Ectodermal cell (in vitro differentiated cells): ENCODE results near the gene MAP2.
A peak's percentile ranks its signal among the peaks of the same experiment; 100 is the strongest.

Source experiments
- H3K27ac ChIP-seq: 2 replicates; pipeline ENCODE4 v1.7.0; 2013; ENCODE audit warnings: mild to moderate bottlenecking, low read depth, low read length; ENCODE audit not compliant: insufficient read depth, poor library complexity, severe bottlenecking
- H3K27me3 ChIP-seq: 2 replicates; pipeline ENCODE4 v1.7.0; 2013; ENCODE audit warnings: mild to moderate bottlenecking, low read length; ENCODE audit not compliant: insufficient read depth, control insufficient read depth, poor library complexity, severe bottlenecking
- H3K36me3 ChIP-seq: one replicate; pipeline ENCODE4 v1.7.0; 2013; ENCODE audit warnings: low read length; ENCODE audit not compliant: control insufficient read depth, insufficient read depth
- H3K4me1 ChIP-seq: one replicate; pipeline ENCODE4 v1.7.0; 2013; ENCODE audit warnings: low read length; ENCODE audit not compliant: control insufficient read depth, insufficient read depth
- H3K4me3 ChIP-seq: 2 replicates; pipeline ENCODE4 v1.7.0; 2013; ENCODE audit warnings: low read depth, low read length, control low read depth; ENCODE audit not compliant: insufficient read depth
- H3K9me3 ChIP-seq: 2 replicates; pipeline ENCODE4 v1.7.0; 2013; ENCODE audit warnings: mild to moderate bottlenecking, low read length, moderate library complexity; ENCODE audit not compliant: control insufficient read depth
- WGBS, 2 experiments: methylation state at CpG; one replicate each; pipeline ENCODE4 v1.1.7; 2013; ENCODE audit warnings: missing lambda C conversion rate in 2 of 2; 5-methylcytosine and 5-hydroxymethylcytosine counted together

Gene MAP2

GRCh38 chr2:209458008-209458979 is 34.4 kb downstream of the MAP2 start:
- WGBS, 2 experiments = 62 to 82% methylated on average over 2 to 3 of the region's 3 CpGs

GRCh38 chr2:209459359-209459758 is 35.5 kb downstream of the MAP2 start:
- H3K4me3 ChIP-seq = no peak overlapping the region
- H3K27ac ChIP-seq = no peak overlapping the region
- peaks cover 7% of the 10 kb centered on the region for H3K4me1 ChIP-seq
- H3K36me3 ChIP-seq = no peaks in the 10 kb centered on the region
- no peaks in the 10 kb centered on the region for H3K27me3 ChIP-seq
- no peaks in the 10 kb centered on the region for H3K9me3 ChIP-seq
- WGBS, 2 experiments = 94 to 96% methylated on average over 2 of the region's 2 CpGs

More at GRCh38 chr2:209458008-209458979, 34.4 kb downstream of the MAP2 start:
- Histone ChIP-seq H3K36me3 (no peaks in the 10 kb centered on the region), H3K27me3 (no peaks in the 10 kb centered on the region), H3K27ac (peak overlapping the region; percentile 44), H3K9me3 (no peaks in the 10 kb centered on the region), H3K4me3 (no peak overlapping the region), H3K4me1 (peaks cover 7% of the 10 kb centered on the region)

DNA sequence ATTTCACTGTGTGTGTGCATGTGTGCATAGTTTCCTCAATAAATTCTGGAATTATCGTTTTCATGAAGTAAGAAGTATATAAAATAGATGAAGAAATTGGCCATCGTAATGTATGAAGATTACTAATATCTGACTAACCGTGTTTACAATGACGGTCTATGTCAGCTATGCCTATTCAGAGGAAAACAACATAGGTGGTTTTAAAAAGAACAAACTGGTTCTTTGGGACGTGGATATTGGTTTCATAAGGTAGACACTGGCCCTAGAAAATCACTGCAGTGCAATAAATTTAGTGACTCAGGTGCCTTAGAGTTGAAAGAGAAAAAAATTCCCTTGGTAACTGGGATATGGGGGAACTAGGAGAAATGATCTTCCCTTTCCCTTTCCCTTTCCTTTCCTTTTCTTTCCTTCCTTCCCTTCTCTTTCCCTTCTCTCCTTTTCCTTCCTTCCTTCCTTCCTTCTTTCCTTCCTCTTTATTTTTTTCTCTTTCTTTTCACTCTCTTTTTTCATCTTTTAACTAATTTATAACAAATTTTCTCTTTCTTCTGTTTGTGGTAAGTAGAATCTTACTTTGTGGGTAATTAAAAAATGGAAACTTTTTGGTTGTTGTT is 36.4 kb downstream of the MAP2 start:
- Histone ChIP-seq H3K36me3 (no peaks in the 10 kb centered on the region), H3K9me3 (no peaks in the 10 kb centered on the region)
- 95 to 97% methylated on average over 5 of the region's 5 CpGs for WGBS, 2 experiments

DNA sequence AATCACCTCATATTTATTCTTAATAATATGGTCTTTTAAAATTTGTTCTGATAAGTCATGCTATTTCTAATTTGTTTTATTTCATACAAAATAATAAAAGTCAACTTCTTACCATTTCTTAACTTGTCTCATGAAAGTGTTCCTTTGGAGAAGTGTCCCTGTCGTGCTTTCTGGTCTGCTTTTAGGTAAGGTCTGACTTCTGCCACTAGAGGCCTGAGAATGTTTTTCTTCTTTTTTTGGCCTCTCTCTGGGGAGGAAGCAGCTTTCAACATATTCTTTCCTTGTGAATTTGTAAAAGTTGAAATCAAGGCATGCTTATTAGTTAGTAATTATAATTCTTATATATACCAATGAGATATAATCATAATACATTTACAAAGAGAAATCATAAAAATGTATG is 39.4 kb downstream of the MAP2 start:
- H3K4me1 ChIP-seq = peaks cover 3% of the 10 kb centered on the region
- H3K27me3 ChIP-seq = no peaks in the 10 kb centered on the region
- H3K36me3 ChIP-seq = peaks cover 5% of the 10 kb centered on the region
- no peak overlapping the region for H3K4me3 ChIP-seq
- 73 to 79% methylated on average over 1 of the region's 1 CpG for WGBS, 2 experiments
- no peaks in the 10 kb centered on the region for H3K9me3 ChIP-seq
- H3K27ac ChIP-seq = no peak overlapping the region

More for the DNA sequence above, 36.4 kb downstream of the MAP2 start:
- Histone ChIP-seq H3K27ac (no peak overlapping the region), H3K4me3 (no peak overlapping the region), H3K4me1 (peaks cover 7% of the 10 kb centered on the region), H3K27me3 (no peaks in the 10 kb centered on the region)

- H3K4me1 ChIP-seq = no peaks in the 10 kb centered on the region
- H3K4me3 ChIP-seq = no peak overlapping the region
- no peak overlapping the region for H3K27ac ChIP-seq
- peaks cover 5% of the 10 kb centered on the region for H3K36me3 ChIP-seq
- WGBS, 2 experiments = 88% methylated on average over 1 of the region's 1 CpG; no CpG with 5 or more reads in 1 of the 2 experiments
- H3K27me3 ChIP-seq = no peaks in the 10 kb centered on the region
- H3K9me3 ChIP-seq = no peaks in the 10 kb centered on the region
These were observed 40.0 kb downstream of the MAP2 start for GRCh38 chr2:209463835-209464234.

- Histone ChIP-seq H3K4me1 (no peaks in the 10 kb centered on the region), H3K9me3 (no peaks in the 10 kb centered on the region), H3K27ac (no peak overlapping the region), H3K27me3 (no peaks in the 10 kb centered on the region), H3K36me3 (peaks cover 5% of the 10 kb centered on the region), H3K4me3 (no peak overlapping the region)
- 94 to 100% methylated on average over 1 of the region's 1 CpG for WGBS, 2 experiments
These were observed 45.0 kb downstream of the MAP2 start for GRCh38 chr2:209468846-209469245.

- no peaks in the 10 kb centered on the region for H3K9me3 ChIP-seq
- no peaks in the 10 kb centered on the region for H3K27me3 ChIP-seq
- peaks cover 5% of the 10 kb centered on the region for H3K36me3 ChIP-seq
- H3K27ac ChIP-seq = no peak overlapping the region
- H3K4me1 ChIP-seq = no peaks in the 10 kb centered on the region
- no peak overlapping the region for H3K4me3 ChIP-seq
These were observed 45.6 kb downstream of the MAP2 start for GRCh38 chr2:209469481-209469880.

GRCh38 chr2:209470466-209470865 is 46.6 kb downstream of the MAP2 start:
- WGBS, 2 experiments = 94 to 96% methylated on average over 2 of the region's 2 CpGs

DNA sequence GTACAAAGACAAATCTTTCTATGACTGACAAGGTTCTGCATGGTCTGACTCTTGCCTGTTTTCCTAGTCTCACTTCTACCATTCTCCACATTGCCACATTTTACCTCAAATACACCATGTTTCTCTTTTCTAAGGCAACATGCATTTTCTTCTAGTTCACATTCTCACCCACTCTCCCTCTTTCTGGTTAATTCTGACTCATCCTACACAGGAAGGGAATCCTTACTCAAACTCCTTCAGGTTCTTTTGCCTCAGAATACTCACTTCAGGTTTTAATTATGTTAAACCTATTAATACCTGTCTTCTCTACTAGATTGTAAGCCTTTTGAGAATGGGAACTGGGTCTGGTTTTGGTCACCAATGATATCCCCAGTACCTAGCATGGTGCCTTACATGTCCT is 47.2 kb downstream of the MAP2 start:
- Histone ChIP-seq H3K9me3 (no peaks in the 10 kb centered on the region), H3K36me3 (peaks cover 5% of the 10 kb centered on the region), H3K27me3 (no peaks in the 10 kb centered on the region), H3K4me1 (no peaks in the 10 kb centered on the region), H3K27ac (no peak overlapping the region), H3K4me3 (no peak overlapping the region)

More at GRCh38 chr2:209470466-209470865, 46.6 kb downstream of the MAP2 start:
- no peaks in the 10 kb centered on the region for H3K4me1 ChIP-seq
- no peaks in the 10 kb centered on the region for H3K9me3 ChIP-seq
- H3K4me3 ChIP-seq = no peak overlapping the region
- peaks cover 5% of the 10 kb centered on the region for H3K36me3 ChIP-seq
- H3K27ac ChIP-seq = no peak overlapping the region
- H3K27me3 ChIP-seq = no peaks in the 10 kb centered on the region

GRCh38 chr2:209472112-209472832 is 48.4 kb downstream of the MAP2 start:
- no peaks in the 10 kb centered on the region for H3K27me3 ChIP-seq
- 67 to 82% methylated on average over 2 to 4 of the region's 4 CpGs for WGBS, 2 experiments
- peaks cover 3% of the 10 kb centered on the region for H3K36me3 ChIP-seq
- no peaks in the 10 kb centered on the region for H3K9me3 ChIP-seq
- H3K4me3 ChIP-seq = no peak overlapping the region
- H3K4me1 ChIP-seq = no peaks in the 10 kb centered on the region
- H3K27ac ChIP-seq = no peak overlapping the region
